Lung (tissue), 12 donors: Measurements from ENCODE around the gene RARRES2. TPM values are rescaled to one million over a fixed set of nuclear protein-coding genes. Genes with fewer than 3 reads are reported as not detected.
A peak's percentile ranks its signal among the peaks of the same experiment; 100 is the strongest.

ENCODE experiments used
- ATAC-seq: fragments of 200-7000 bp; cut with Tn5 transposase; one replicate; pipeline ENCODE4 v1.9.1; 2020; ENCODE audit warnings: moderate number of reproducible peaks; ENCODE audit not compliant: insufficient read depth, low FRiP score
- DNase-seq, 3 donors: peaks; one replicate each; pipeline ENCODE4 v3.0.0-alpha.2; 2013 to 2017
- H3K27ac ChIP-seq, 2 donors: one replicate each; pipeline ENCODE4 v1.5.1; 2013; ENCODE audit warnings: mild to moderate bottlenecking in 2 of 2, moderate library complexity in 2 of 2, control low read depth in 1 of 2, inconsistent platforms in 1 of 2, low read depth in 1 of 2, low read length in 1 of 2
- H3K27me3 ChIP-seq, 3 donors: one replicate each; pipeline ENCODE4 v1.5.1; 2013; ENCODE audit warnings: low read length in 2 of 3; ENCODE audit not compliant: control insufficient read depth in 3 of 3, insufficient read depth in 3 of 3
- H3K36me3 ChIP-seq, 4 donors: one replicate each; pipeline ENCODE4 v1.5.1; 2013; ENCODE audit warnings: low read length in 4 of 4, mild to moderate bottlenecking in 1 of 4, moderate library complexity in 1 of 4; ENCODE audit not compliant: control insufficient read depth in 4 of 4, insufficient read depth in 4 of 4
- H3K4me1 ChIP-seq, 5 donors: one replicate each; pipeline ENCODE4 v1.5.1; 2013; ENCODE audit warnings: low read length in 5 of 5, mild to moderate bottlenecking in 2 of 5, moderate library complexity in 1 of 5; ENCODE audit not compliant: control insufficient read depth in 5 of 5, insufficient read depth in 5 of 5
- H3K4me3 ChIP-seq: one replicate; pipeline ENCODE4 v1.5.1; 2013; ENCODE audit warnings: mild to moderate bottlenecking, control low read depth, moderate library complexity
- H3K9ac ChIP-seq, 2 donors: one replicate each; pipeline ENCODE4 v1.5.1; 2013; ENCODE audit warnings: low read length in 2 of 2, control low read depth in 1 of 2; ENCODE audit not compliant: insufficient read depth in 1 of 2
- H3K9me3 ChIP-seq, 4 donors: one replicate each; pipeline ENCODE4 v1.5.1; 2013; ENCODE audit warnings: low read length in 3 of 4, mild to moderate bottlenecking in 1 of 4, moderate library complexity in 1 of 4; ENCODE audit not compliant: control insufficient read depth in 4 of 4, insufficient read depth in 3 of 4
- WGBS, 2 donors: extraction: QIAGEN DNeasy Blood & Tissue Kit; methylation state at CpG; one replicate each; pipeline ENCODE4 v1.1.7; 2013; 5-methylcytosine and 5-hydroxymethylcytosine counted together
- polyA plus RNA-seq, 2 donors: library from polyadenylated mRNA; stranded (reverse); fragments of 200-250 nt; gene quantifications; one replicate each; pipeline ENCODE4 v1.2.1, GENCODE V29; 2013
- total RNA-seq, 2 donors: library from RNA; depleted of rRNA in 1 of 2; stranded (reverse); fragments of >200 nt in 1 of 2; gene quantifications; one replicate each; pipeline ENCODE4 v1.2.1, GENCODE V29; 2014 to 2021
- TF ChIP-seq, protein P1 (sequence below): IDR thresholded peaks from 2 replicates; pipeline ENCODE4 v1.5.1; 2012; ENCODE audit warnings: mild to moderate bottlenecking; ENCODE audit errors: control extremely low read depth, extremely low read depth
- donor health status: control.
- donor health status: control.
- donor health status: Bipolar disorder and iron deficiency.
- donor health status: healthy.
- donor health status: DM: yes; HTN: yes; CAD: no.

RARRES2 gene
- total and polyA plus RNA-seq, 4 donors = 123 to 212 (median 163) TPM

DNA sequence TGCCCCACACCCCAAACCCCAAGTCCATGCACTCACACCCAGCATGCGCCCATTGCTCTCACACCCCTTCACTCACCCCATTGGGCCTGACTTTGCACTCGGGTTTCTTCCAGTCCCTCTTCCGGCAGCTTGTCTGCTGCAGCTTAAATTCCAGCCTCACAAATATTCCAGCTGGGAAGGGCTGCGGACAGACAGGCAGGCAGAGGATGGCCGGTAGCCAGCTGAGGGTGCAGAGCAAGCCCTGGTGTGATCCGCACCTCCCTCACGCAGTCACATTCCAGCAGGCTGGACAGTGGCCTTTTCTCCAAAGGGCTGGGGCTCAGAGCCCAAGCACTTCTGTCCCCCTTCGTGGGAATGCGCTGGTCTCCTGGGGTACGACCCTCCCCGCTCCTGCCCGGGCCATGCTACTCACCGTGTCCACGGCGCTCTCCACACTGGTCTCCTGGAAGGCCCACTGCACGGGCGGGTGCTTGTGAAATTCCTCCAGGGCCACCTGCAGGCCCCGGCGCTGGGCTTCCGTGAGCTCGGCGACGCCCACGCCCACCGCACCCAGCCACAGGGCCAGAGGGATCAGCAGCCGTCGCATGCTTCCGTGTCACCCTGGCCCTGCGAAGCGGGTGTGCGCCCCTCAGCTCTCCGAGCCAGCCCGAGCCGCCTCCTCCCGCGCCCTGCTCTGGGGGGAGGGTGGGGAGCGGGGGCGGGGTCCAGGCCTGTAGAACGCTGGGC, 1.2 kb downstream of the RARRES2 start:
- H3K27ac ChIP-seq = peak overlapping the region in 1 of 2 donors; percentile 65
- H3K27me3 ChIP-seq = no peaks in the 10 kb centered on the region
- 20 to 31% methylated on average over 31 to 39 of the region's 39 CpGs for WGBS, 2 donors
- H3K9me3 ChIP-seq = peaks cover 0 to 4% (median 1%) of the 10 kb centered on the region in 4 donors
- DNase-seq = peak; percentile 73 to 75 (median 73)
- H3K4me3 ChIP-seq = peak overlapping the region; percentile 31
- ATAC-seq = peak; percentile 44
- H3K4me1 ChIP-seq = peaks cover 0 to 55% (median 27%) of the 10 kb centered on the region in 5 donors
- peak overlapping the region in 1 of 2 donors; percentile 14 for H3K9ac ChIP-seq
- TF ChIP-seq, protein P1, sequence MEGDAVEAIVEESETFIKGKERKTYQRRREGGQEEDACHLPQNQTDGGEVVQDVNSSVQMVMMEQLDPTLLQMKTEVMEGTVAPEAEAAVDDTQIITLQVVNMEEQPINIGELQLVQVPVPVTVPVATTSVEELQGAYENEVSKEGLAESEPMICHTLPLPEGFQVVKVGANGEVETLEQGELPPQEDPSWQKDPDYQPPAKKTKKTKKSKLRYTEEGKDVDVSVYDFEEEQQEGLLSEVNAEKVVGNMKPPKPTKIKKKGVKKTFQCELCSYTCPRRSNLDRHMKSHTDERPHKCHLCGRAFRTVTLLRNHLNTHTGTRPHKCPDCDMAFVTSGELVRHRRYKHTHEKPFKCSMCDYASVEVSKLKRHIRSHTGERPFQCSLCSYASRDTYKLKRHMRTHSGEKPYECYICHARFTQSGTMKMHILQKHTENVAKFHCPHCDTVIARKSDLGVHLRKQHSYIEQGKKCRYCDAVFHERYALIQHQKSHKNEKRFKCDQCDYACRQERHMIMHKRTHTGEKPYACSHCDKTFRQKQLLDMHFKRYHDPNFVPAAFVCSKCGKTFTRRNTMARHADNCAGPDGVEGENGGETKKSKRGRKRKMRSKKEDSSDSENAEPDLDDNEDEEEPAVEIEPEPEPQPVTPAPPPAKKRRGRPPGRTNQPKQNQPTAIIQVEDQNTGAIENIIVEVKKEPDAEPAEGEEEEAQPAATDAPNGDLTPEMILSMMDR = no peak
- peaks cover 0 to 32% (median 12%) of the 10 kb centered on the region in 4 donors for H3K36me3 ChIP-seq

DNA sequence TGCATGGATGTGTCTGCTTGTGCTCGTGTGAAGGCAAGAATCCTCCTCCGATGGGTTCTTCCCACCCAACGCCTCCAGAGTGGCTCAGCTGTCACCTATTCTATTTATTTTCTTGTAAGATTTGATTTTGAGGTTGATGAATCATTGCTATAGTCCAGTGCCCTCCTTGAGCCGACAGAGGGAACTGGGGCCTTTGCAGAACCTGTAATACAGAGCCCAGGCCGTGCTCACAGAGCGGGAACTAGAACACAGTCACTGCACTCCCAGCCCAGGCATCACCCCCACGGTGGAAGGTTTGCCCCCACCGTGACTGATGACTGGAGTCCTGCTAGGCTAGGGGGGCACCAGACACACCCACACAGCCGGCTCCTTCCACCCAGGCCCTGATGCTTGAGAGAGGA, 2.0 kb downstream of the RARRES2 start:
- Histone ChIP-seq H3K36me3 (peaks cover 0 to 32% (median 12%) of the 10 kb centered on the region in 4 donors), H3K4me1 (peaks cover 0 to 62% (median 30%) of the 10 kb centered on the region in 5 donors), H3K27ac (no peak overlapping the region), H3K9ac (peak overlapping the region in 1 of 2 donors; percentile 39), H3K4me3 (no peak overlapping the region), H3K27me3 (no peaks in the 10 kb centered on the region), H3K9me3 (peaks cover 0 to 3% (median 1%) of the 10 kb centered on the region in 4 donors)
- ATAC-seq (no peak), DNase-seq (no peak)
- TF ChIP-seq, protein P1 = no peak
- WGBS, 2 donors = 51 to 69% methylated on average over 9 of the region's 9 CpGs

DNA sequence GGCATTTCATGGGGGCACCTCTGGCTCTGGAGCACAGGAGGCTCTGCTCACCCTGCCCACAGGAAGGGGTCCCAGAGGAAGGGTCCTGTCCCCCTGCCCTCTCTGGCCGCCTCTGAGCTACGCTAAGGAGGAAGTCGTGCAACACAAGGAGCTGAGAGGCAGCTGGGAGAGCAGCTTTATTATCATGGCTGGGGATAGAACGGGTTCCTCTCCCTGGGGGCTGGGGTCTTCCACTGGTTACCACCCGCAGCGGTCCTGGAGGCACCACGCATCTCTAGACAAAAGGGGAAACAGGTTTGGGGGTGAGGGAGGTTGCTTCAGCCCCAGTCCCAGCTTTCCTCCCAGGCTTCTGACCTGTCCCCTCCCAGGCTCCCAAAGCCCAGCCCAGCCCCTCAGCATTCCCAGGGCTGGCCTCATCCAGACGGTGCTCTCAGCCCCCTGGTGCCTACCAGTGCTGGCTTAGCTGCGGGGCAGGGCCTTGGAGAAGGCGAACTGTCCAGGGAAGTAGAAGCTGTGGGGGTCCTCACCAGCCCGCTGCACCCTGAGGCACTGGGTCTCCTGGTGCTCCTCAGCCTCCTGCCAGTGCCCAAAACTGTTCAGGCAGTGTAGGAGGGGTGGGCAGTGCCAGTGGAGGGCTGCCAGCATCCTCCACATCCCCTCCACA, 3.1 kb downstream of the RARRES2 start:
- Histone ChIP-seq H3K9ac (no peak overlapping the region), H3K9me3 (no peaks in the 10 kb centered on the region), H3K27ac (no peak overlapping the region), H3K27me3 (no peaks in the 10 kb centered on the region), H3K4me1 (peaks cover 0 to 65% (median 30%) of the 10 kb centered on the region in 5 donors), H3K4me3 (no peak overlapping the region), H3K36me3 (peaks cover 0 to 32% (median 13%) of the 10 kb centered on the region in 4 donors)
- DNase-seq (no peak), ATAC-seq (no peak)
- TF ChIP-seq, protein P1 = no peak
- whole genome bisulfite sequencing, 2 donors = 79 to 82% methylated on average over 10 to 11 of the region's 11 CpGs
